HG02623 (cell line): ENCODE results near the gene OVOL3.
"Not testable (repeated sequence)": the region's sequence is repeated elsewhere in the genome, so short reads cannot be mapped to it uniquely, and the experiment has no call there.

Source experiments
- ATAC-seq: cut with Tn5 transposase; IDR thresholded peaks from one replicate; pipeline ENCODE4 v1.9.1; 2021; ENCODE audit warnings: moderate library complexity; ENCODE audit not compliant: unreplicated experiment

Gene OVOL3

DNA sequence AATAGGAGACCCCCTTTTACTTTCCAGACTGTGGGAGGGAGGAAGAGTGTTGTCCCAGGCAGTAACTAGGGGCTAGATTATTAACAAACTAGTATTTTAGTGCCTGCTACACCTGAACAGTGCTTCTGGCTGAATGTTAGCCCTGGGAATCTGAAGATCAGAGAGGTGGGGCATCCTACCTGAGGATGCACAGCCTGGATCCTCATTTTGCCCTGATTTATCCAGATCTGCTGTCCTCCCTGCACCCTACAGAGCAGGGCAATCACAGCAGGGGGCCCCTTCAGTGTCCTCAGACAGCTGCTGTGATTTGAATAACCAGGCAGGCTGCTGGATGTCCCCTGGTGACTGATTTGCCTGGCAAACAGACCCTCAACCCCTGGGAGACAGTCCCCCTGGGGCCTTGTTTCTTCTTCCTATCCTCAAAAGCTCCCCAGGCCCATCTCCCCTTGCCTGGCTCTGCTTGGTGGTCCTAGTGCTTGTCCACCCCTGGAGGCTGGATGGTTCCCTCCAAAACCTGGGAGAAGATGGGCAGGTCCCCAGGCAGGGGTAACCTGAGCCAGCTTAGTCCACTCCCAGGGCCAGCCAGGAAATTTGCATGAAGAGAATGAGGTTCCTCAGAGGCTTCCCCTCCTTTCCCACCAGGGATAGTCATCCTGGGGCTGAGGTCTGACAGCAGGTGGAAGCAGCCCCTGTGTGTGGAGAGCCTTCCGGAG, at the start of gene OVOL3:
TSS of gene OVOL3 (plus strand) at position 657 of the 713 bp plus-strand sequence. CDS start 60 bp downstream, outside the sequence.
- ATAC-seq: no peak

DNA sequence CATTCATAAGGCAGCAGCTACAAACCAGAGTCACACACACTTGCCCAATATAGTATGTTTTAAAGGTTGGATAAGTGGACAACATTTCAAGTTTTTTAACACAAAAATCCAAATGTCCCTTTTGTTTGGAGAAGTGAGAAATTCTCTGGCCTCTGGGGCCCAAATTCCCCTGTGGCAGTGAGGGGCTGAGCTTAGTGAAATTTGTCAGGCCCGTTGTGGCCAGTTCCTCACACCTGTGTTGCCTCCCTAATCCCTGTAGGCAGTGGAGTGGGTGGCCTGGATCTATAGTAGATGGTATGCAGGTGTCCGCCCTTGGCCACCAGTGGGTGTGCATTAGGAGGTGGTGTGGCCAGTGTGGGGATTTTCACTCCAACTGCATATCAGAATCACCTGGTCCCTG, 49.6 kb upstream of the OVOL3 start:
- no peak for ATAC-seq

DNA sequence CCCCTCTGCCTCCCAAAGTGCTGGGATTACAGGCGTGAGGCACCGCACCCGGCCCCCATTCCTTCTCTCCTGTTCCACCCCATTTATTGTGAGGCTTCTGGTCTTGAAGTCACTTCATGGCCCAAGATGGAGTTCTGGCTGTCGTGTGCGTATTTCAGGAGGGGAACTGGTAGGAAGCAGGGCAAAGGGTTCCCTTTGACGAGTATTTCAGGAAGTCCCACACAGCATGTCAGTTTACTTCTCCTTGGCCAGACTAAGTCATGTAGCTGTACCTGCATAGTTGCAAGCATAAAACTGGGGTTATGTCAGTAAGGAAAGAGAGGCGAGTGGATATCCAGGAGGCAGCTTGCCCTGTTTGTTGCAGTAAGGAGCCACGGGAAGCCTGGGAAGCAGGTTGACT, 46.1 kb upstream of the OVOL3 start:
- ATAC-seq: no peak

DNA sequence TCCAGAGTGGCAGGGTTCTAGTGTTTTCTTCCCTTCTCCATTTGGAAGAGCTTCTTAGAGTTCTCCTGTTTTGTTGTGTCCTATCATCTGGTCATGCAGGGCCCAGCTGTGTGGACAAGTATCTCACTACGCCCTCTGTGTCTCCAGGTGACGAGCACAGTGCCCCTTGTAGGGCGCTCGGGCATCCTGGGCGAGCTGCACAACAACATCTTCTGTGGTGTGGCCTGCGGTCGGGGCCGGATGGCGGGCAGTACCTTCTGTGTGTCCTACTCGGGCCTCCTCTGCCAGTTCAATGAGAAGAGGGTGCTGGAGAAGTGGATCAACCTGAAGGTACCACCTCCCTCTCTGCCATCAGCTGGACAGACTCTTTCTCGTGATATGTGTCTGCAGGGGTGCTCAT, 43.3 kb upstream of the OVOL3 start:
- no peak for ATAC-seq

DNA sequence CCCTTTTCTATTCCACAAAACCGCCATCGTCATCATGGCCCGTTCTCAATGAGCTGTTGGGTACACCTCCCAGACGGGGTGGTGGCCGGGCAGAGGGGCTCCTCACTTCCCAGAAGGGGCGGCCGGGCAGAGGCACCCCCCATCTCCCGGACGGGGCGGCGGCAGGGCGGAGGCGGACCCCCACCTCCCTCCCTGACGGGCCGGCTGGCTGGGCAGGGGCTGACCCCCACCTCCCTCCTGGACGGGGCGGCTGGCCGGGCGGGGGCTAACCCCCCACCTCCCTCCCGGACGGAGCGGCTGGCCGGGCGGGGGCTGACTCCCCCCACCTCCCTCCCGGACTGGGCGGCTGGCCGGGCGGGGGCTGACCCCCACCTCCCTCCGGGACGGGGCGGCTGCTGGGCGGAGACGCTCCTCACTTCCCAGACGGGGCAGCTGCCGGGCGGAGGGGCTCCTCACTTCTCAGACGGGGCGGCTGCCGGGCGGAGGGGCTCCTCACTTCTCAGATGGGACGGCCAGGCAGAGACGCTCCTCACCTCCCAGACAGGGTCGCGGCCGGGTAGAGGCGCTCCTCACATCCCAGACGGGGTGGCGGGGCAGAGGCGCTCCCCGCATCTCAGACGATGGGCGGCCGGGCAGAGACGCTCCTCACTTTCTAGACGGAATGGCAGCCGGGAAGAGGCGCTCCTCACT, 42.0 kb upstream of the OVOL3 start:
- not testable (repeated sequence) for ATAC-seq

DNA sequence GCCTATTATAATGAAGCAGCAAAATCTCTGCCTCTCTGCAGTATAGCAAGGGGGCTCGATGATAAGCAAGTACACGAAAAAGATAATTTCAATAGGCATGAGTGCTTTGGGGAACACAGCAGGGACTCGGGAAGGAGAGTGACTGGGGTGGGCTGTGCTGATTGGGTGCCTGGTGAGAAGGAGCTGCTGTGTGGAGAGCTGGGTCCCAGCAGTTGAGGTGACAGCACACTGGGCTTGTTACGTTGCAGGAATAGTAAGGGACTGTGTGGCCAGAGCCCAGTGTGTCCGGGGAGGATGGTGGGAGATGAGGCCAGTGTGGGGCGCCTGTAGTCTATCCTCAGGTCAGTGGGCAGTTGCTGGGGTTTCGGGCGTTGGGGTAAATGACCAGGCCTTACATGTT, 38.9 kb upstream of the OVOL3 start:
- ATAC-seq: no peak

DNA sequence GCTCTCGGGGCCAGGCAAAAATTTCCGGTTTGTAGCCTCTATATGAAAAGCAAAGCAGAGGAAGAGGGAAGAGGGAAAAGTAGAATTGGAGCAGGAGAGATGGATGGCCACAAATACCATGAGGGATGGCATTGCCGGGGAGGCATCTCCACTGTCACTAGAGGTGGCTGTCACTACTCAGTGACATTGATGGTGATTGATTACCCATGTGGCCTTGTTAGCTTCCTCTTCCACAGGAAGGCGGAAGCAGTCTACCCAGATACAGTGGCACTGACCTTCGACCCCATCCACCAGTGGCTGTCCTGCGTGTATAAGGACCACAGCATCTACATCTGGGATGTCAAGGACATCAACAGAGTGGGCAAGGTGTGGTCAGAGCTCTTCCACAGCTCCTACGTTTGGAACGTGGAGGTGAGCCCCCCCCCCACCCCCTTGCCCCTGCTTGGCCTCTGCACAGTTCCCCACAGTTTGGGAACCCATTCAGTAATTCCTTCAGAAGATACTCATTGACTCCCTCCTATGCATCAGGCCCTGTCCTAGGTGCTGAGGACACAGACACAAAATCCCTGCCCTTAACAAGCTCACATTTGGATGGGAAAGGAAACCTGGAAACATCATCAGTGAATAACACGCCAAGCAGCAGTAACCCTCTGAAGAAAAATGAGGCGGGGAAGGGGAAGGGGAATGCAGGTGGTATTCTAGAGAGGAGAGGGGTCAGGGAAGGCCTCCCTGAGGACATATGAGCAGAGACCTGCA, 37.6 kb upstream of the OVOL3 start:
- ATAC-seq: no peak

DNA sequence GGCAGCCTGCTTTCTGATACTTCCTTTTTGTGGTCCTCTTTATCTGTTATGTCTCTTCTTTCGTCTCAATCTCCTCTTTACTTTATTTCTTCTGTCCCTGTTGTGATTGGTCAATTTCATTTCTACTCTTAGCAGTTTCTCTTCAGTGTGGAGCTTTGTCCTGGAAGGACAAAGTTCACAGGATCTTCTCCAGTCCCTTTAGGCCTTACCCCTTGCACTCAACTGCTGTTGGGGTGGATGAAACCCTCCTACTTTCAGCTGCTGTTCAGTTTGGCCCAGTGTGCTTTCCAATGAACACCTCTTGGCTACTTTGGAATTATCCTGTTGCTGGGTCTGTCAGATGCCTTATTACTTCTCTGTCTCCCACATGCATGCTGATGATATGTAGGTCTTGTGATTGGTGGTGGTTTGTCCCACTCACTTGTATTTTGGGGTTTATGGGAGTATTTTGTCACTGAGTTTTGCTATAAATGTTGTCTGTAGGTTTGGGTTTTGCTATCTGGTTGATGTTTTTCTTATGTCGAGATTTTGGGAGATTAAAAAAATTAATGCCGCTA, 31.5 kb upstream of the OVOL3 start:
- no peak for ATAC-seq

DNA sequence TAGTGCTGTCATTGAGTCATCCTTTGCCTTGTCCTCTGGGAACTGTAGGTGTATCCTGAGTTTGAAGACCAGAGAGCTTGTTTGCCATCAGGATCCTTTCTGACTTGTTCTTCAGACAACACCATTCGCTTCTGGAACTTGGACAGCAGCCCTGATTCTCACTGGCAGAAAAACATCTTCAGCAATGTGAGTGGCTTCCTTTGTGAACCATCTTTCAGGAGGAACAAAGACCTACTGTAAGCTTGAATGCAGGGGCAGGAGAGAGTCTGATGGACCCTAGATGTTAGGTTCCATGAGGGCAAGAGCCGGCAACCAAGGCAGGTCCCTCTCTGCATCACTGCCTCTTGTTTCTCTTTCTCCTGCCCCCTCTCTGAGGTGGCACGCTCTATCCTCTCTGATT, 29.6 kb upstream of the OVOL3 start:
- no peak for ATAC-seq

DNA sequence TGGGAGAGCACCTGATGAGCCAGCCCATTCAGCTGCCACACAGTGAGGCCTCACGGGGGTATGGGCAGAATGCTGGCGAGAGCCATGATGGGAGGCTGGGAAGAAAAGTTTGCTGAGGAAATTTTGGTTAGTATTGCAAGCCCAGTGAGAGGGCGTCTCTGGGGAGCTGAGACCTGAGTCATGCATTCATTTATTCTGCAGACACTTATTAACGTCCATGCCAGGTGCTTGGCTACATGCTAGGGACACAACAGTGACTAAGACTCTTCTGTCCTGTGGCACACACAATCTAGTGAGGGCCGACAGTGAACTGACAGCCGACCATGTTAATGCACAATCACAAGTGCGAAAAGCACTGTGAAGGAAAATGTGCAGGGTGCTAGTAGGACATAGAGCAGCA, 29.0 kb upstream of the OVOL3 start:
- no peak for ATAC-seq

DNA sequence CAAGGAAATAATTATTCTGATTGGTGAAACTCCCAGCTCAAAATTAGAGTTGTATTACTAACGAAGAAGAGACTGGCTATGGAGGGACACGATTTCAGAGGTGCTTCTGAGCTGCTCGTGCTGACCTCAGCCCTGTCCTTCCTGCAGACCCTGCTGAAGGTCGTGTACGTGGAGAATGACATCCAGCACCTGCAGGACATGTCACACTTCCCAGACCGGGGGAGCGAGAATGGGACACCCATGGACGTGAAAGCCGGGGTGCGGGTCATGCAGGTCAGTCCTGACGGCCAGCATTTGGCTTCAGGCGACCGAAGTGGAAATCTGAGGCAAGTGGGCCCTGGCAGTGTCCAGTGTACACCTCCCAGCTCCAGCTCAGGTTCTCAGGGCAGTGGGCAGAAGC, 28.0 kb upstream of the OVOL3 start:
- no peak for ATAC-seq

DNA sequence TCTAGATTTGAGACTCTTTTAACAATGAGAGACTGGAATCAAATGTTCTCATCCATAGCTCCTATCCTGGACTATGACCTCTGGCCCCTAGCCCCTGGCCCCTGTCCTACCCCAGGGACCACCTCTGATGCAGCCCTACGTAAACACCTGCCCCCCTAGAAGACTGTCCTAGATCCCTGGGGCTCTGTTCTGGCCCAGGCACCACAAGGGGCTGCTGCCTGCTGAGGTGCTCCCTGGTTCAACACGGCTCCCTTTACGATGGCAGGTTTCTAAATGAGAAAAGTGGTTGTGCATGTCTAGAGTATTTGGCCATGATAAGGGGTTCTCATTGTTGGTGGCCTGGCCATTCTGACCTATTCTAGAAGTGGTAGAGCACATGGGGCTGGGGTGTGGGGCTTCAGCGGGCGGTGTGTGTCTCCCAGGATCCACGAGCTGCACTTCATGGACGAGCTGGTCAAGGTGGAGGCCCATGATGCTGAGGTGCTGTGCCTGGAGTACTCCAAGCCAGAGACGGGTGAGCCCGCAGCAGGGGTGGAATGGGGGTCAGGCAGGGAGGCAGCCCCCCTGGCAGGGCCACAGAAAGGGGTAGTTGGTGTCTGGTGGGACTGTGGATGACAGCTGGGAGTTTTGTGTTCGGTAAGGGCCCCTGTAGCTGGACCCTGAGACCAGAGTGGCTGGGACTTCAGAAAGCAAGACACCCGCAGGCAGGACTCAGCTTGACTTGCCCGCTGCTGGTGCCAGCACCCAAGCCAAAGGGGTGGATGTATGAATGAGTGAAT, 26.5 kb upstream of the OVOL3 start:
- ATAC-seq: no peak

DNA sequence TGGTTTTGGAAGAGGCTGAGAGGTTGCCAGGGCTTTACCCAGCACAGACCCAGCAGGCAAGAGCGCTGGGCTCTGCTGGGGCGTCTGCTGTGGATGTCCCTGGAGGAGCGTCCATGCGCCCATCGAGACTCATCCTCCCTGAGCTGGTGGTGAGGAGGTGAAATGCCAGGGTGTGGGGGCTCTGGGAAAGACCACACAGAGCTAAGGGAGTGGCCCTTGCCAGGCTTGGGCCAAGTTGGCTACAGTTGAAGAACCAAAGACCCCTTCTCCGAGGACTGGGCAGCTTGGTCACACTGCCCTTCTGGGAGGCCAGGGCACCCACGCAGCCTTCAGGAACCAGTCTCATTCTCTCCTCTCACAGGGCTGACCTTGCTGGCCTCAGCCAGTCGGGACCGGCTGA, 24.6 kb upstream of the OVOL3 start:
- ATAC-seq: no peak

DNA sequence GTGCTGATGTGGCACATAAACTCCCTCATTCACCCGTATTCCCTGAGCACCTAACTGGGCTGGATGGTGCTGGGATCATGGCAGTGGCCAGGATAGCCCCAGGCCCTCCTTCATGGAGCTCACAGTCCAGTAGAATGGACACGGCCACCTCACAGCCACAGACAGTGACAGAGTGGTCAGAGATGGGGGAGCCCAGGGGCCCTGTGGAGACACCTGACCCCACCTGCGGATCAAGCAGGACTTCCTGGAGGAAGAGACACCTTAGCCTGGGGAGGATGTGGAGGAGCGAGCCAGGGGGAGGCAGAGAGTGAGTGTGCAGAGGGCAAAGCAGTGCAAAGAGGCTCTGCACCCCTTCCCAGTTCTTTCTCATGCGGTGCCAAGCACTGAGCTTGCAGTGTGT, 21.1 kb upstream of the OVOL3 start:
- ATAC-seq: no peak

DNA sequence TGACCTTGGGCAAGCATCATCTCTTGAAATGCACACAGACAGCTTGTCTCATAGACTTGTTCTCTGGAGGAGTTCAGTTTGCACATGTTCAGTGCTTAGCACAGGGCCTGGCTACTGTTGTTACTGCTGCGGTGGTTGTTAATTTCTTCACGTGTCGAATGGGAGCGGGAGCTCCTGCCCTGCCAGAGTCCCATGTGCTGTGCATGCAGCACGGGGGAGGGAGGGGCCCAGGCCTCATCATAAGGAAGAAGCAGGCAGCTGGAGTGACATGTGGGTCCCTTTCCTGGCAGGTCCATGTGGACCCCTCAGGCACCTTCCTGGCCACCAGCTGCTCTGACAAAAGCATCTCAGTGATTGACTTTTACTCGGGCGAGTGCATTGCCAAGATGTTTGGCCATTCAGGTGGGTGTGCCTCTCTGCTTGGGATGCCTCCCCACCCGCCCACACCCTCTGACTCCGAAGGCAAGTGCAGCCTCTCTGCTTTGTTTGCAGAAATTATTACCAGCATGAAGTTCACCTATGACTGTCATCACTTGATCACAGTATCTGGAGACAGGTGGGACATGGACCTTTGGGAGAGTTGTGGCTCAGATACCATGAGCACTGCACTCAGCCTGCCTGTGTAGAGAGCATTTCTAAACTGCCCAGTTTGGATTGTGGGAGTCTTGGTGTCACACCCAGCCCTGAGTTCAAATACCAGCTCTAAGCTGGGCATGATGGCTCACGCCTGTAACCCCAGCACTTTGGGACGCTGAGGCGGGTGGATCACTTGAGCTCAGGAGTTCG, 19.8 kb upstream of the OVOL3 start:
- no peak for ATAC-seq

DNA sequence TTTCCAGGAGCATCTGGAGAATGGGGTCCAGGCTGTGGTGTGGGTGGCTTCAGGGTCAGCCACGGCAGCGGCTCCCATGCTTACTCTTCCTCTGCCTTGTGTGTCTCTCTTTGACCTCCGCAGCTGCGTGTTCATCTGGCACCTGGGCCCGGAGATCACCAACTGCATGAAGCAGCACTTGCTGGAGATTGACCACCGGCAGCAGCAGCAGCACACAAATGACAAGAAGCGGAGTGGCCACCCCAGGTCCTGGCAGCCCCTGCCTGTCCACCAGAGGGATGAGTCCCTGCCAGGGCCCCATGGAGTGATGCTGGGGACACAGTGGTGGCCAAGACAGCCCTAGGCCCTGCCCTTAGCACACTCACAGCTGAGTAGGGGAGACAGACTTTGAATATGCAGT, 18.4 kb upstream of the OVOL3 start:
- ATAC-seq: no peak

DNA sequence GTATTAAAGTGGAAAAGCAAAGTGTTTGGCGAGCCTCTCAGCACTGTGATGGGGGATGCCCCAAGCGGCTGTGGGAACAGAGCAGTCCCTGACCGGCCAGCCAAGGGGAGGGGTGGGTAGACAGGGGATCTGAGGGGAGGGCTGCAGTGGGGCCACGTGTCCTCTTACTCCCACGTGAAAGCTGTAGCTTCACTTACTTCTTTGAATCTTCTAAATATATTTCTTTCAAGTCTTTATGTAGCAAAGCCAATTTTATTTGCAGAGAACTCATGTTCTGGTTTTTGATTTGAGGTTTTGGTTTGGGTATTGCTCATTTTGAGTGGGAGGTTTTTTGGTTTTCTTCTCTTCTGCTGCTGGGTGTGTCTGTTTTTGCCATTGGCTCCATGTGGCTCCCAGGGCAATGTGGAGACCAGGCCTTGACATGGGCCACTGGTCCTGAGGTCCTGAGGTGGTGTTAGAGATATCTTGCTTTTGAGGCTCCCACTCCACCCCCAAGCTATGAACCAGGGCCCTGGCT, 17.7 kb upstream of the OVOL3 start:
- ATAC-seq: no peak

DNA sequence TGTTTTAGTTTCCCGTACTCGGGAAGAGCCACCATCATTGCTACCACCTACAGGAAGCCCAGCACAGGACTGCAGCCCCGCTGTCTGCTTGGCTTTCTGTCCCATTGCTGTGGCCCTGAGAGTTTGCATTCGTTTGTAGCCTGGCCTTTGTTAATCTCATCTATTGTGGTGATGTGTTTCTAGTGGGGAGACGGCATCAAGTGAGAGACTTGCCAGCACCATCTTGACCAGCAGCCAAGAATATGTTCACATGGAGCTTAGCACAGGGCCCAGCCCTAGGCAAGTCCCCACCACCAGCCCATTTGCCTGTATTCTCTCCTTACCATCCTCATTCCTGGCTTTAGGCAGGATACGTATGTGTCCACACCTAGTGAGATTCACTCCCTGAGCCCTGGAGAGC, 17.3 kb upstream of the OVOL3 start:
- ATAC-seq: no peak

DNA sequence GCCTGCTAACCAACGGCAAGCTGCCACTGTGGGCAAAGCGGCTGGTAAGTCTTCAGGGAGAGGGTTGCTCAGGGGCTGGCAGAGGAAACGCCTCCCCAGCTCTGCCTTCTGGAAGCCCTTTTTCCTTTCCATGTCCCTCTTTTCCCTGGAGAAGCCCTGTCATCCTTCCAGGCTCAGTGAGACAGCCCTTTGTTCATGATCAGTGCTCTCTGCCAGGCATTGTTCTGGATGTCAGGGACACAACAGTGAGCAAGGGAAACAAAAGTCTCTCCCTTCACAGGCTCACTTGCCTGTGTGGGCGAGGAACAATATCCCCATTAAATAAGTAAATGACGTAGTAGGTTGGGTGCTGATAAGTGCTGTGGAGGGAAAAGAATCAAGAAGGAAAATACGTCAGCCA, 13.9 kb upstream of the OVOL3 start:
- ATAC-seq: no peak
